Fibroblast of lung (primary cell): ENCODE data around the gene BPIFB3.

ENCODE experiments used
- CTCF ChIP-seq, 2 donors: IDR thresholded peaks in 1 of 2; conservative IDR thresholded peaks in 1 of 2; 1 replicate in 1 of 2; 2 replicates in 1 of 2; pipeline ENCODE4 v1.5.1; 2011 to 2012; ENCODE audit warnings: low read length in 2 of 2, control low read depth in 1 of 2, inconsistent platforms in 1 of 2, low read depth in 1 of 2, mild to moderate bottlenecking in 1 of 2
- EZH2 ChIP-seq: IDR thresholded peaks from 2 replicates; pipeline ENCODE4 v1.5.1; 2012; ENCODE audit warnings: low read length, control low read depth, mild to moderate bottlenecking; ENCODE audit errors: missing control alignments

- TF ChIP-seq CTCF (conservative IDR thresholded peaks at IDR 0.05 in 1 of 2, IDR thresholded peaks at IDR 0.05 in 1 of 2; ENCODE audit: low read depth in 1 of 2, low read length in 2 of 2) (no peak), EZH2 (no peak)
Measured at GRCh38 chr20:33008336-33009213, 45.1 kb upstream of the BPIFB3 start.
